ENCODE measurements around the gene CLCN4.
A peak's percentile ranks its signal among the peaks of the same experiment; 100 is the strongest.

Gene CLCN4

DNA sequence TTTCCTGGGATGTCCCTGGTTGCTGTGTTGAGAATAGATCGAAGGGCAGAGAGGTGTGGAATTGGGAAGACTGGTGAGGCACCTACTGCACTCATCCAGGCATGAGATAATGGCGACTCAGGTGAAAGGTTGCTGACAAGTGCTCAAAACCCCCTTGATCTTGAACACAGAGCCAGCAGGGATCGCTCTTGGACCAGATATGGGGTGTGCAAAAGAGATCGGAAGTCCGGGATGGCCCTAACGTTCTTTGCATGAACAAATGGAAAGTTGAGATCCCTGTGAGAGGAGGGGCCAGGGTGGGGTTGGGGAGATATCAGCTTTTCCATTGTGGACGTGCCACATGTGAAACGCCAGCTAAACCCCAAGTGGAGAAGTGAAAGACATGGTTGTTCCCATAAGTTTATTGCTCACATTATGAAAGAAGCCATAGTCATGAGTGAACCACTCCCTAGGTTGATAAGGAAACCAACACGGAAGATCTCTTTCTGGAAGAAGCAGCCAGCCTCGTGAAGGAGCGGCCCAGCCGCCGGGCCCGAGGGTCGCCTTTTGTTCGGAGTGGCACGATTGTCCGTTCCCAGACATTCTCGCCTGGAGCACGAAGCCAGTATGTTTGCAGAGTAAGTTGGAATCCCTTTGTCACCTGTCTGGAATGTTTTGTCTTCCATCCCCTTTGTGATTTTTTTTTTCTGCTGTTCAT lies 22.6 kb upstream of the CLCN4 start:
- no peak for DNase-seq

DNA sequence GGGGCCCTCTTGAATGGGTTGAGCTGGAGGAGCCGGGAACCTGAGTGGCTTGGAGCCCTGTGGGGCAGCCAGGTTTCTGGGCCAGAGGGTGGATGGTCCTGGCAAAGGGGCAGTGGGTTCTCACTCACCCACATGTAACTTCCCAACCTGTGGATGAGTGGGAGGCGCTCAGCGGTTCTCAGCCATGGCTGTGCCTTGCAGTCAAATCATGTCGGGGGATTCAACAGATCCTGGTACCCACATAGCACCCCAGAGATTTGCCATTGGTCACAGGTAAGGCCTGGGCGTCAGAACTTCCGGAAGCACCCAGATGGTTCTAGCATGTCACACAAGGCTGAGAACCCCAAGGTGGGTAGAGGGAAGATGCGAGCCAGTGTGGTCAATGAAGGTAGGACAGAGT lies 21.9 kb upstream of the CLCN4 start:
- DNase-seq, result no peak

DNA sequence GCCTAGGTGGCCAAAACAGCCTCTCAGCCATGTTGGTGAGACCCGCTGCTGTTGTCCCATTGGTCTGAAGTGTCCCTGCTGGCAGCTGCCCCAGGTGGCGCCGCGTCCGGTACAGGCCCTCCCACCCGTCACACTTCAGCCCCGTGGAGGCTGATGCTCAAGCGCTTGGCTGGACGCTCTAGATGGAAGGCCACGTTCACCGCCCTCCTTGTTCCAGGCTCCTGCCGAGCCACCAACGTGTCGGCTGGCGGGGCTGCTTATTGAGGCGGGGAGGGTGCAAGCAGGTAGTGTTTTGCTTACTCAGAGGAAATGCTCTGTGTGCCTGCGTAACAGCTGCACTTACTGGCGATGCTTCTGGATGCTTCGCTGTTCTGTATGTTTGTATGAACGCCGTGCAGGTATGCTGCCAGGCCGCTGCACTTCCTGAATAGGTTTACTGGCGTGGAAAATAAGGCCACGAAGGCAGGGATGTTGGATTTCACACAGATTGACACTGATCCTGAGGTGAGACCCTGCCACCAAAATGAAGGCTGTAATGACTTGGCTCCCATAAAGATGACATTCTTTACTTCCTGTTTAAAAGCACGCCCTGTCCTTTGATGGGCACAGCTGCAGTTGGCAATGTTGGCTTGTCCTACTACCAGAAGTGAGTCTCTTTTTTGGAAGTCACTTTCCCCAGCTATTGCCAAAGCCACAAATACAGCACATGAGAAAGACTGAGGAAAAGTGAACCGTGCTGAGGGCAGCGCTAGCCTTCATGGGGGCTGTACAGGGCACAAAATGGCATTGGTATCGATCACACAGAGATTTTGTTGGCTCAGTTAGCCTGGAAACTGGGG lies 21.0 kb upstream of the CLCN4 start:
- DNase-seq, result no peak

DNA sequence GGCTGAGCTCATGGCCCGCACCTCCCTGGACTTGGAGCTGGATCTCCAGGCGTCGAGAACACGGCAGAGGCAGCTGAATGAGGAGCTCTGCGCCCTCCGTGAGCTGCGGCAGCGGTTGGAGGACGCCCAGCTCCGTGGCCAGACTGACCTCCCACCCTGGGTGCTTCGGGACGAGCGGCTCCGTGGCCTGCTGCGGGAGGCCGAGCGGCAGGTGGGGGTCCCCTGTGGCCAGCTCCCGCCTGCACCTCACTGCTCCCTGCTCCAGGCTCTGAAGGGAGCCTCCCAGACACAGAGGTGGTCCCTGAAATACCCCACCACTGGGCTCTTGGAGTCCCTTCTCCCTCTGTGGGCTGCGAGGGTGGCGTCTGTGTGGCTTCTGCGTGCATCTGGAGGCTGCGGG lies 18.0 kb upstream of the CLCN4 start:
- DNase-seq, result no peak

DNA sequence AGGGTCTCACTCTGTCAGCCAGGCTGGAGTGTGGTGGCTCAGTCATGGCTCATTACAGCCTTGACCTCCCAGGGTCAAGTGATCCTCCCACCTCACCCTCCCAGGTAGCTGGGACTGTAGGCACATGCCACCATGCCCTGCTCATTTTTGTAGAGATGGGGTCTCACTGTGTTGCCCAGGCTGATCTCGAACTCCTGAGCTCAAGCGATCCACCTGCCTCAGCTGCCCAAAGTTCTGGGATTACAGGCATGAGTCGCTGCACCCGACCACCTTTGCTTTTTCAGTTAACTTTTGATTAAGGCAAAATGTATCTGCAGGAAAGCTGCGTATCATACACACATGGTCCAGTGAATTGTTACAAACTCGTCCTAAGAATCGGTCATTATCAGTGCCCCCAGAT lies 16.5 kb upstream of the CLCN4 start:
- DNase-seq, result no peak

DNA sequence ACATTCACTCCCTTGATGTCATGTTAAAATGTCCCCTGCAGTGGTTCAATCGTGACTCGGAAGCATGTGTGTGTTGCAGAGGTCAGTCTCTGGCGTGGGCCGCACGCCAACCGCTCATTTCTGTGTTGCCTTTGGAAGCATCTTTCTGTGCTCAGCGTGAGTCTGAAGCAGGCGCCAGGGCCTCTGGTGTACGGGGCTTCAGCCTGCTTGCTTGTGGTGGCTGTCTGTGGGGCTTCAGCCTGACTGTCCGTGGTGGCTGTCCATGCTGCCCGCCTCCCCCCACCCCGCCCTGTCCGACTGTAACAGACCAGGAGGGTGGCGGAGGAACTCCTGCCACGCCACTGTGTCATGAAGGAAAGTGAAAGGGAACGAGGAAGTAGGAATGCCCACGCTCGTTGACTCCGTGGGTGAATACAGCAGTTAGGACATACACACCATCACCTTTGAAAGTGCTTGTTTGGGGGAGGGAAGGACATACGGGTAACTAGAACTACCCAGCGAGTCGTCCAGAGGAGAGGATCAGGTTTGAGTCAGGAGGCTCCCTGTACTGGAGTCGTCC lies 14.7 kb upstream of the CLCN4 start:
- peak; percentile 70 to 72 for DNase-seq

DNA sequence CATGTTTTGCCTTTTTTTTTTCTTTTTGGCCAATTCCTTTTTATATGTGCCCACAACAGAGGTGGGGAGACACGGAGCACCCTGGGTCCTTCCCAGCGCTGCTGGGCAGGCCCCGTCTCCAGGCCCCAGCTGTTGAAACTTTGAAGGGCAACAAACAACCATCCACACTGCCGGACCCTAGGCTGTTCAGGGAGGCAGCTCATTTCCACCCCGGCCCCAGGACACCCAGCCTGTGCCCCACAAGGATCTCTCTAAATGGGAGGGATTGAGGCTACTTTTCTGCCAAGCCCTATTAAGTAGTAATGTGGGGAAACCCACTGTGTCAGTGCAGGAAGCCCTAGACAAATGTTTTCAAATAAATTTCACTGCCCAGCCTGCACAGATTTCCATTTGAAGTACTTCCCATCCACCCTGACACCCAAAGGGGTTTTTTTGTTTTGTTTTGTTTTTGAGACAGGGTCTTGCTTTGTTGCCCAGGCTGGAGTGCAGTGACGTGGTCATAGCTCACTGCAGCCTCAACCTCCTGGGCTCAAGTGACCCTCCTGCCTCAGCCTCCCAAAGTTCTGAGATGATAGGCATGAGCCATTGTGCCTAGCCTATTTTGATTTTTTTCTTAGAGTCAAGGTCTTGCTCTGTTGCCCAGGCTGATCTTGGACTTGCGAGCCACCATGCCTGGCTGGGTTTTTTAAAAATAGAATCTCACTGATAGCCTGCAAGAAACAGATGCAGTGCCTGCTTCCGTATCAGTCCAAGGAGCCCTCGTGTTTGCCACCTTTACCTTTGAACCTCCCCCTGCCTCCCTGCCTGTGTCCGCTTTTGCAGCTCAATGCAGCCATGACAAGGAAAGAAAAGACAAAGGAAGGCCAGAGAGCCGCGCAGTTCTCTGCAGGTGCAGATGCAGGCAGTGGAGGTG lies 13.4 kb upstream of the CLCN4 start:
- DNase-seq, result peak in 1 of 2 donors; percentile 17

DNA sequence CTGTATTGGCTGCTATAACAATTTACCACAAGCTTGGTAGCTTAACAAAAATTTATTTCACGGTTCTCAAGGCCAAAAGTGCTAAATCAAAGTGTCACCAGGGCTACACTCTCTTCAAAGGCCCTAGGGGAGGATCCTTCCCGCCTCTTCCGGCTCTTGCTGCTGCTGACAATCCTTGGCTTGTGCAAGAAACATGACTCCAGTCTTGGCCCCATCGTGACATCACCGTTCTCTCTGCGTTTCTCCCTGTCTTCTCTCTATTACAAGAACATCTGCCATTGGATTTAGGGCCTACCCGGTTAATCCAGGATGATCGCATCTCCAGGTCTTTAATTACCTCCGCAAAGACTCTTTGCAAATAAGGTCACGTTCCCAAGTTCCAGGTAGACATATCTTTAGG lies 10.4 kb upstream of the CLCN4 start:
- no peak for DNase-seq

DNA sequence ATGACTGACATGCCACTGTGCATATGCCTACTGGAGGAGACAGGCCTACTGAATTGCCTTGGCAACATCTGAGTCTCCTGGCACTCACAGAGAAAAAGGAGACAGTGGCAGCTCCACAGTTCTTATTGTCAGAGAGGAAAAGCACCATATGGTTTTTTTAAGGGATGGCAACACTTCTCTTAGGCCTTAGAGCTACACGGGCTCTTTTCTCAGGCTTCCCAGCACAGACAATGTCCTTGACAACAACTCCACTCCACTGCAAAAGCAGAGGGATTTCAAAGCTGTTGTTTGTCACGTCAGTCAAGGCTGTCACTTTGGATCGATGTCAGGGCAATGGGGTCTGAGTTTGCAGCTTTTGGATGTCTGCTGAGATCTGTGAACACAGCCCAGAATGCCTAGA lies 4.7 kb upstream of the CLCN4 start:
- no peak for DNase-seq

DNA sequence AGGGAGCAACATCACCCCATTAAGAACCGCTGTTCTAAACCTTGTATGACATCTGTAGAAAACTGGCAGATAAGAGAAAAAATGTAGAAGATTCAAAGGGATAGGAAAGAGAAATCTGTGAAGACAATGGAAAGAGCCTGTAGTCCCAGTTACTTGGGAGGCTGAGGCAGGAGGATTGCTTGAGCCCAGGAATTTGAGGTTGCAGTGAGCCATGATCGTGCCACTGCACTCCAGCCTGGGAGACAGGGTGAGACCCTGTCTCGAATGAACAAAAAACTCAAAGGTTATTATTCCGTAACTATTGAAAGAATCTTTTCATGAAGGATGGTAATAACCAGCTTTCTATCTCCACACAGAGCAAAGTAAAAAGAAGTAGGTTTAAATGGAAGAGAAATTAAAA lies 1.6 kb upstream of the CLCN4 start:
- DNase-seq, result no peak

DNA sequence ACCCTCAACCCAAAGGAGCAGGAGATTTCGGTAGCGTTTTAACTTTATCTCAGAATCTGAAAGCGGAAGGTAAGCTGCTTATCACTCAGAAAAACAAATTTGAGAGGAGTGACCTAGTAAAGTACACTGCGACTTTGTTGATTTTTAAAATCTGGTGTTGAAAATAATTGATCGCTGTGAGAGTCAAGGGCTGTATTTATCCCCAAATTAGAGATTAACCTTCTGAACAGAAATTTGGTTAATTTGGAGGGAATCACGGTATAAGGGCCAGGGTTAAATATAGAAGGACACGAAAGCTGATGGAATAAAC lies 212 bp downstream of the CLCN4 start:
- no peak for DNase-seq

DNA sequence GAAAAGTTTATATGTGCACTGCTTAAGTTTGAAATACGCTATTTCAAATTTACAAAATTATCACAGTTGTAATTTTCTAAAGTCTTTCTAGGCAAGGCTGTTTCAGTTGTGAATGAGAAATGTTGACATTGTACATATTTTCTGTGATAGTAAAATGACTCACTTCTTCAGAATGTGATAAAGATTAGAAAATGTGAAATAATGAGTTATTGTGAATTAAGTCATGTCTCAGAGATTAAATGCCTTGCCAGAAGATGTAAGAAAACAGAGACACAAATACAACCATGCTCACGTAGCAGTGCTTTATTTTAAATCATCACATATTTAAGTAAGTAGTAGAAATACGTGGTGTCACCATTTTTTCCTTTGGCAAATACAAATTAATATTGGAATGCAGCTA lies 768 bp downstream of the CLCN4 start:
- no peak for DNase-seq

DNA sequence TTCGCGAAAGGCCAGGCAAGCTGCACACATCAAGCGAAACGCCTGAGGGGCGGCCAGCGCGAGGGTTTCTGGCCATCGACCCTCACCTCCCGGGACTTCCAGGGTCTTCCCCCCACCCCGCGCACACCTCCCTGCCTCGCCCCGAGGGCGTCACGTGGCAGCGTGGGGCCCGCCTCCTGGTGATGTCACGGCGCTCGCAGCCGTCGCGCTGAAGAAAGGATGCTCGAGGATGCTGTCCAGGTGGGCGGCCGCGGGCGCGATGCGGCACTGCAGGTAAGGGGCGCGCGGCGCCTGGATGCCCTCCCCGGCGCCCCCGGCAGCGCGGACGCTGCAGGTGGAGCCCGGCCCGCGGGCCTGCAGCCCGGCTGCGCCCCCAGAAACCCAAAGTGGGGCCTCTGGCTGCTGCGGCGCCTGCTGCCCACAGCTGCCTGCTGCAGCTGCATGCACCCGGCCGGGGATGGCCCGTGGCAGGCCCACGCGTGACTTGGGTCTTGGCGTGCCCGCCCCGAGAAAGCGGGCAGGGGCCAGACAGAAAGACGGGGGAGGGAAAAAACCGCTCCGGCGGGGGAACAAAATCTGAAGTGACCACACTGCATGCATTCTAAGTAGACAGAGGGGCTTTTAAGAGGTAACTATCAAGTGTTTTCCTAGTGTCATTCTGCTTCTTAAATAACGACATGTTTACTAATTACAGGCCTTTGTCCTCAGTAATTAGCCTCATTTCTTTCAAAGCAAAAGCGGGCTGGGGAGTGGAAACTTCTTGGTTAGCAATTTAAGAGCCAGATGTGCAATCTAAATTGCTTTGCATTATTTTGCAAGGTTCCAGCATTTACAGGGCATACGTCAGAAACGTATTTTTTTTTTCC lies 1.7 kb downstream of the CLCN4 start:
- DNase-seq, result no peak

DNA sequence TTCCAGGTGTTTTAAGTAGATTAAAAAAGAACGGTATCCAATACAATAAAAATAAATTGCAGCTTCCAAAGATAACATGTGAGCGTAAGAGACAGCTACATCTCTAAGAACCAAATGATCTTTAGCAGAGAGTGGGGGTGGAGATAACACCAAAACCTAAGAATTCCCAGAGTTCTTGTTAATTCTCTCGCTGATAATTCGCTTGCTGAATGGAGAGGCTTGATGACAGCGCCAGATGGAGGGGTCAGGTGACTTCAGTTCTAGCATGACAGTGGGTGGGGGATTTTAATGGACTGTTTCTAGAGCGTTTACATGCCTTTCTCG lies 2.3 kb downstream of the CLCN4 start:
- no peak for DNase-seq

DNA sequence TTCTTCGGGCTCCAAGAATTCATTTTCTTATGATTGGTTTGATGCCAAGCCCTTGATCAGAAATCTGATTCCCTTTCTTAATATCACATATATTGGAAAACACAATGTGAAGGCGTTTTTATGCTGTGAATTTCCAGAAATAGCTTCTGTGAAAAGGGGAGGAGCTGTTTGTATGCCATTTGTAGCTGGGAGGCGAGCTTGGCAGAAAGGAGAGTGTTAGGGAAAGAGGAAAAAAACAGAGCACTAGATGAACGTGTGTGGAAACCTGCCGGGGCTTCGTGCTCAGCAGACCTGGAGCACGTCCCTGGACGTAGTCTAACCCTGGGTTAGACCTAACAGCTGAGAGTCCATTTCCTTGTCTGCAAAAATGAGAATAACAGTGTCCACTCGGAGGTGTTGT lies 3.4 kb downstream of the CLCN4 start:
- DNase-seq, result no peak

DNA sequence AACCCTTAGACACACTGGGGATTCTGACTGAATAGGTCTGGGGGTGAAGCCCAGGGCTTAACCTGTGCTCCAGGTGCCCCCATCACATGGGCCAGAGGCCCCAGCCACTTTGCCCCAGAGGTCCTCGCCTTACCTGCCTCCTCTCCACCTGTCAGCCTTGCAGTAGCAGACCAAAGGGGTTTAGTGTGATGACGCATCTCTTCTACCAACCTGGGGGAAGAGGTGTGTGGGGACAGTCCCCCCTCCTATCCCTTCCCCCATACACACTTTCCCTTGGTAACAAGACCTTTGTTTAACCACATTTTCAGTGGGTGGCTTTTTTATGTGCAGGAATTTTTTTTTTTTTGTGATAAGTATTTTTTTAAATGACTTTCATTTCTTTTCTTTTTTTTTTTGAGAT lies 6.3 kb downstream of the CLCN4 start:
- no peak for DNase-seq

DNA sequence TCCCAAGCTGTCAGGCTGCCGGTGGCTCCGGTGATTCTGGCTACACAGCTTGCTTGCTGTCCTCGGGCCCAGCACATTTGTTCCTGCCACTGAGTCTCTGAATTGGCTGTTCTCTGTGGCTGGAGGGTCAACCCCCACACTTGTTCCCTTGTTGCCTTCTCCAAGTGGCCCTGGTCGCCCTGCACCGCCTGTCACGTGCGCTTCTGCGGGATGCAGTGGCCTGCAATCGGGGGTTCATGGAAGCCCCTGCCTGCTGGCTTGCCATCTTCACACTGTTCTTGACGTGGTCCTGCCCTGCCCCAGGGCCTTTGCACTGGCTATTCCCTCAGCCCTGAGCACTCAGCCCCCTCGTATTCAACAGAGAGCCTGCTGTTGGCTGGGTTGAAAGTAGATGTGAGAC lies 8.1 kb downstream of the CLCN4 start:
- no peak for DNase-seq

DNA sequence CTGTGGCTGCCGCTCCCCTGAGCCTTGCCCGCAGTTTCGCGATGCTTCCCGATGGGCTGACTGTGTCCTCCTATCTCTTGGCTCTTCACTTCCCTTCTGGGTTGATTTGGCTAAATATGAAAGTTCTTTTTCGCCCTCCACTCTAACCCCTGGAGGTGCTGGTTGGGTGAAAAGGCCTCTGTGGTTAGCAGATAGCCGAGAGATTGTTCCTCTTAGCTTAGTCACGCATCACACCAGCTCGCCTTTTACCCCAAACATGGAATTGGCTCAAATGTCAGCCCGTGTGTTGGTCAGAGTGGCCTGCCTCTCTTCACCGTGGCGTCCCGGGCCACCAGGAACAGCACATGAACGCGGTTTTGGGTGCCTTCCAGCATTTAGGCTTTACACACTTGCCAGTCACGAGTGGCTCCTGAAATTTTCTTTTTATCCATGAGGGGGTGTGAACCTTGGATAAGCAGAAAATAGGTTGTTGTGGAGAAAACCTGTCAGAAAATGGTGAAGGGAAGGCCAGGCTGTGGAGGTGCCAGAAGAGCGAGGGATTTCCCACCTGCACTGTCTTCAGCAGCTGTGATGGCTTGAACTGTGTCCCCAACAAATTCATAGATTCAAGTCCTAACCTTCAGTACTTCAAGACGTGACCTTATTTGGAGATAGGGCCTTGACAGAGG lies 8.9 kb downstream of the CLCN4 start:
- peak; percentile 15 to 37 for DNase-seq

DNA sequence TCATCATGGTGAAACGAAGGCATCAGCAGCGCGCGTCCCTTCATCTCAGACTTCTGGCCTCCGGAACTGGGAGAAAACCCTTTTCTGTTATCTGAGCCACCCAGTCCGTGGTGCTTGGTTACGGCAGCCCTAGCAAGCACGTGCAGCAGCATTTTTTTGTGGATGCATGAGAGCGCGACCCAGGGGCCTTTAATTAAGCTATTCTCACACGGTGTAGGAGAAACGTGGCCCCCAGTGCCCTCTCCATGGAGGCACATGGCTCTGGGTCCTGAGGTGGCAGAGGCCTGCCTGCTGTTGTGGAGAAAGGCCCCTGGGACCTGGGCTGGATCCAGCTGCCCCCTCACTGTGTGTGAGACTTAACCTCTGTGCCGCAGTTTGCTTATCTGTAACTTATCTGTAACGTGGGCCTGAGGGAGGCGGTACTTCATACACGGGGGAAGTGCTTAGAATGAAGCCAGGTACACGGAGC lies 9.5 kb downstream of the CLCN4 start:
- no peak for DNase-seq

DNA sequence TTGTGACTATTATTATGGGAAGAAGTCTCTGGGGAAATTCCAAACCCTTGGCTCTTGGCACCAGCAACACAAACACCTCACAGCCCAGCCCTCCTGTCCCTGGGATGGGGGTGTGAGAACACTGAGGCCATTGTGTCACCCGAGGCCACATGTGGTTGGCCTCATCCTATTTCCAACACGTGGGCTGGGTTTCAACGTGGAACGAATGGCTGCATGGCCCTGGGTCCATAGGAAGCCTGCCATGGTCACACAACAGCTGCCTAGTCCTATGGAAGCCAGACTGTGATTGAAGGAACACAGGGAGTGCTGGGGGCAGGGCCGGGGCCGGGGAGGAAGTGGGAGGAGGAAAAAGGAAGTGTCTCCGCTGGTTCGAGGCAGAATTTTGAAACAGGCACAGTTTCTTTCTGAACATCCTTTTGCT lies 10.0 kb downstream of the CLCN4 start:
- DNase-seq, result peak; percentile 52 to 67

DNA sequence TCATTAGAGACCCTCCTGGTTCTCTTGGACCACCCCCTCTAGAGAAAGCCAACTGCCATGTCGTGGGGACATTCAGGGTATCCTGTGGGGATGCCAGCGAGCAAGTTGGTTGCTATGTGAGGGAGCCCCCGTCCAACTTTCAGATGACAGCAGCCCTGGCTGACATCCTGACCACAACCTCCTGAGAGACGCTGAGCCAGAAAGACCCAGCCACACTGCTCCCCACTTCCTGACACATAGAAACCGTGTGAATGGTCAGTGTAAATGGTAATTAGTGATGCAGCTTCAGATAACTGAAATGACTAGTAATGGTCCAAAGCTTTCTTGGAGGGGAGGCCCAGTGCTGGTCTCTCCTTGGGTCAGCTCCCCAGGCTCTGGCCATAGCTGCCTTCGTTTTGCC lies 10.8 kb downstream of the CLCN4 start:
- no peak for DNase-seq

DNA sequence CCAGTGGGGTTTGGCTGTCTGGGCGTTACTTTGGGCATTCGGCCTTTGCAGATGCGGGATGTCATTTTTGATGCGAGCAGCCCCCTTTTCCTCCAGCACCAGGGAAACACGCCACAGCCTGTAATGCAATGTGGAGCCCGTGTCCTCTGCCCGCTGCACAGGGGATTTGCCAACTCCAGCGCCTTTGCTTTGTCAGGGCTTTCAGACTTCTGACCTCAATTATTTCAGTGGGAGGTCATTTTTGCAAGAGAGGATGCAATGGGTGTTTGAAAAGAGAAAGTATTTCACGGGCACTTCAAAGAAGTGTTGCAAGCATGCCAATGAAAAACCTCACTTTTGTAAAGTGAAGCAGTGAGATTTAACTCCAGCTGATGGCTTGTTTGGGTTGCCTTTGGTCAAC lies 11.5 kb downstream of the CLCN4 start:
- peak; percentile 61 to 80 for DNase-seq

All from inflammatory macrophage treated with lipopolysaccharide for 1 hour (primary cell).